Dermis blood vessel endothelial cell (primary cell): Measurements from ENCODE around the gene MYO5A. TPM values are rescaled to one million over a fixed set of nuclear protein-coding genes. Genes with fewer than 3 reads are reported as not detected.
"Not testable (repeated sequence)": the region's sequence is repeated elsewhere in the genome, so short reads cannot be mapped to it uniquely, and the experiment has no call there.

Source experiments
- DNase-seq: peaks from one replicate; pipeline ENCODE4 v3.0.0; 2010
- total RNA-seq: library from RNA; depleted of rRNA; stranded (reverse); fragments of >200 nt; gene quantifications from 2 replicates; pipeline ENCODE4 v1.2.3, GENCODE V29; 2014

MYO5A gene
- total RNA-seq, 1 donor from 2014 or later, result 59.9 TPM

DNA sequence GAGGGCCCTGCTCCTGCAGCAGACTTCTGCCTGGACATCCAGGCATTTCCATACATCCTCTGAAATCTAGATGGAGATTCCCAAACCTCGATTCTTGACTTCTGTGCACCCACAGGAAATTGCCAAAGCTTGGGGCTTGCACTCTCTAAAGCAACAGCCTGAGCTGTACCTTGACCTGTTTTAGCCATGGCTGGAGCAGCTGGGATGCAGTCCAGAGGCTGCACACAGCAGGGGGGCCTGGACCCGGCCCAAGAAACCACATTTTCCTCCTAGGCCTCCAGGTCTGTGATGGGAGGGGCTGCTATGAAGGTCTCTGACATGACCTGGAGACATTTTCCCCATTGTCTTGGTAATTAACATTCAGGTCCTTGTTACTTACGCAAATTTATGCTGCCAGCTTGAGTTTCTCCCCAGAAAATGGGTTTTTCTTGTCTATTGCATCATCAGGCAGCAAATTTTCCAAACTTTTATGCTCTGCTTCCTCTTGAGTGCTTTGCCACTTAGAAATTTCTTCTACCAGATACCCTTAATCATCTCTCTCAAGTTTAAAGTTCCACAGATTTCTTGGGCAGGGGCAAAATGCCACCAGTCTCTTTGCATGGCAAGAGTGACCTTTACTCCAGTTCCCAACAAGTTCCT is 11.8 kb upstream of the MYO5A start:
- DNase-seq, result no peak

GRCh38 chr15:52537459-52537858 is 8.8 kb upstream of the MYO5A start:
- DNase-seq, result no peak

- no peak for DNase-seq
These were observed 3.7 kb upstream of the MYO5A start for GRCh38 chr15:52532427-52532826.

- no peak for DNase-seq
These were observed 1.3 kb upstream of the MYO5A start for GRCh38 chr15:52529940-52530339.

- peak; percentile 28 for DNase-seq
These were observed 753 bp upstream of the MYO5A start for GRCh38 chr15:52529341-52529924.

- DNase-seq, result peak; percentile 63
These were observed 643 bp downstream of the MYO5A start for GRCh38 chr15:52527911-52528563.

DNA sequence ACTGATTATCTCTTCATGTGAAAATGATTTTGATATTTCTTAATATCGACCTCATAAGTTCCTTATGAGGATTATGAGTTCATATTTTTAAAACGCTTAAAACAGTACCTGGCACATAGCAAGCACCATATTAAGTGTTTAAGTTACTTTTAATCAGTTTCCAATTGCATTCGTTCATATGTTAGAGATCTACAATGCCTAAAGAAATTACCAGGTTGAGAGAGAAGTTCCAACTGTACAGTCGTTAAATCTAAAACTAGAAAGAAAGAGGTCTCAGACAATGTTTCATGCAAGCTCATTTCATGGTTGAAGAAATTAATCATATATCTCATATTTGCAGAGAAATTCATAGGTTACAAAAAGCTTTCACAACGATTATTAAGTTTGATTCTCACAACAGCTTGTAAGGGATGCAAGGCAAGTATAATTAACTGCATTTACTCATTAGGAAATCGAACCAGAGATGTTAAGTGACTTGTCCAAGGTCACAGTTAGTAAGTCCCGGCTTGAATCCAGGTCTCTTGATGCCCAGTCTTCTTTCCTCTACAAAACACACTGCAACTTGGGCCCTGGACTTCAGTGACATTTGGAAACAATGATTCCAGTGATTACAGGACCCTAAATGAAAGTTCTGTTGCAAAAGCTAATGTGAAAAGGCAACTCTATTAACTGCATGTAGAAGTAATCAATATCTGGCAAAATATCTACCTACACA is 1.3 kb downstream of the MYO5A start:
- no peak for DNase-seq

DNA sequence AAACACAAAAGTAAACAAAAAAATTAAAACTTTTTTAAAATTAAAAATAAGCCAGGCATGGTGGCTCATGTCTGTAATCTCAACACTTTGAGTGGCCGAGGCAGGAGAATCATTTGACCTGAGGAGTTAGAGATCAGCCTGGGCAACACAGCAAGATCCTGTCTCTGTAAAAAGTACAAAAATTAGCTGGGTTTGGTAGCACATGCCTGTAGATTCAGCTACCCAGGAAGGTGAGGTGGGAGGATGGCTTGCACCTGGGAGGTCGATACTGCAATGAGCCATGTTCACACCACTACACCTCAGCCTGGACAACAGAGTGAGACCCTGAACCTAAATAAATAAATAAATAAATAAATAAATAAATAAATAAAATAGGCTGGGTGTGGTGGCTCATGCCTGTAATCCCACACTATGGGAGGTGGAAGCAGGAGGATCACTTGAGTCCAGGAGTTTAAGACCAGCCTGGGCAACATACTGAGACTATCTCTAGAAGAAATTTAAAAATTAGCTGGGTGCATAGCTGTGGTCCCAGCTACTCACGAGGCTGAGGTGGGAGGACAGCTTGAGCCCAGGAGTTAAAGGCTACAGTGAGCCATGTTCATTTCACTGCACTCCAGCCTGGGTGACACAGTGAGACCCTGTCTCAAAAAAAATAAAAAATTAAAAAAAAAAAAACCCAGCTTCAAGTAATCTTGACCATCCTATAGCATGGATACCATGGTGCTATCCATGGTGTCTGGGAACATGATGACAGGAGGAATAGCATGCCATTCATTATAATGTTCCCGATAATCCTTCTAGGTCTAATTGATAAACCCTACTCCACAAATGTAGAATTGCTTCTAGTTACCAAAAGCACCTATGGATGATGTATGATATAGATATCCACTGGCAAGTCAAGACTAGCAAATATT is 4.2 kb downstream of the MYO5A start:
- DNase-seq, result no peak

- DNase-seq, result no peak
These were observed 5.0 kb downstream of the MYO5A start for GRCh38 chr15:52523647-52524046.

DNA sequence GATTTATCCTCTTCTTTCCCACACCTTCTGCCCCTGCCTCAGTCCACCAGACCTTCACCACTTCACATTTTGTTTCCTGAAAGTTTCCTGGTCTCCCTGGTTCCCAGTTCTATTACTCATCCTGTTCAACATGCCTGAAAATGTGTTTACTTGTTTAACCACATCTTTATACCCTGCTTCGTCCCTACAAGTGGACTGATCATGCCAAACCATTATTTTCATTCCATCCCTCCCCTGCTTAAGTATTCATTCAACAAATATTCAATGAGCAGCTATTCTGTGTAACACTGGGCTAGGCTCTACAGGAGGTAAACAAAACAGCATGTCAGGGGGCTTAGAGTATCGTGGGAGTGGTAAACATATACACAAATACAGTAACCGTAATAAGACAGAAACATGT is 5.5 kb downstream of the MYO5A start:
- peak; percentile 65 for DNase-seq

GRCh38 chr15:52521682-52522081 is 7.0 kb downstream of the MYO5A start:
- no peak for DNase-seq

DNA sequence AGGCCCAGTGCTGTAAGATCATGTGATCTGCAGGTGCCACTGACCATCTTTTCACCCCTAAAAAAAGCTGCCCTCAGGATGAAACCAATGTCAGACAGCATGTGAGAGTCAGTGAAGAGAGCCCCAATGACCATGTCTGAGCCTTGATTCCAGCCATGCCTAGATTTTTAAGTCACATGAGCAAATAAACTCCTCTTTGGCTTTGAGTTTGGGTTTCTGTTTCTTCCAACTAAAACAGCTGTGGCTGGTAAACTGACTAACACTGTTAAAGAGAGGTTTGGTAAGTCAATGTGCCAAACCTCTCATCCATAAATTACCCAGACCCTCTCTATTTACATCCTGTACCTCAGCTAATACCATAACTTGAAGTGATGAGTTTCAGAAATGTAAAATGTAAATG is 8.3 kb downstream of the MYO5A start:
- DNase-seq, result no peak

DNA sequence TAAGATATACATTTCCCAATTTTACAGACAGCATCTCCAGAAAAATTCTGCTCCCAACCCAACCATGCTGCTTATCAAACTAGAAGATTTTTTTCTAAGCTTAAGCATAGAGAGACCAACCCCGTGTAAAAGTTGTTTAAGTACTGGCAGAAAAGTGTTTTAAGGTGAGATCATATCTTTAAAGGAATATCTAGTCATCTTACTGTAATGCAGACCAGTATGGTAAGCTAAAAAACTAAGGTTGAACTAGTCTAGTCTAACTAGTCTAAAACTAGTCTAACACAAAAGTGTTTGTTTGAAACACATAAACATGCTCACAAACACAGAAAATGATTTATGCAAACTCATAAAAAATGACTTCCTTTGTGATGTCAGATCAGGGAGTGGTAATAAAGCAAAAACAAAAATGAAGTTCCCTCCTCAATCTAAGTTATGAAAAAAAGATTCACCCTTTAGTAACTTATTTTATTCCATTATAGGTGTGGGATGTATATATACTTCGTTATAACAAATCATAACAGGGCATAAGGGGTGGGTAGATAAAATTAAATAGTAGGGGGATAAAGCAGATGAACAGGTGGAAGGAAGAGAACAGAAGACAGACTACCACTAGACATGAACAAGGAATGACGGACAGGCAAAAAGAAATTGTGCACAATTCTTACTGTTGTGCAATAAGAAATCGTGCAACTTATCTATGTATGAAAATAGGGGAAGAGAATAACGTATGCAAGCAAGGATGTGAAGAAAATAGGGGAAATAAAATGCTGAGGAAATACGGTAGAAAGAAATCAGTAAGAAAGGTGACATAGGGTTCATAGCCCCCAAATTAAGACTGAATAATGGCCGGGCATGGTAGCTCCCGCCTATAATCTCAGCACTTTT is 10.0 kb downstream of the MYO5A start:
- DNase-seq, result no peak

DNA sequence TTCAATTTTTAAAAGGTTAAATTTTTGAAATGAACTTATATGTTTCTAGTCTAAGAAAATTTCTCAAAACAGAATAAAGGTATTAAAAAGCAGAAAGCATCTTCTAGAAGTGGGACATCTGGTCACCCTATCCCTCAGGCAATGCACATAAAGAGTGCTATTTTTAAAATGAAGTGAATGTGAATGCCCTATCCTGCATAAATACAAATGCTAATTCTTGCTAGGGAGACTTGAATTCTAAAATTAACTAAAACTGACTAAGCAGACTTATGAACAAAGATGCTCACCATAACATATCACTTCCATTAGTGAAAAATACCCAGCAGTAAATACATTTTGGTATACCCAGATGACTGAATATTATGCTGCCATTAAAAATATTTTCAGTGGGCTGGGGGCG is 11.7 kb downstream of the MYO5A start:
- DNase-seq, result no peak

- DNase-seq, result no peak
These were observed 13.3 kb downstream of the MYO5A start for GRCh38 chr15:52515343-52515742.

DNA sequence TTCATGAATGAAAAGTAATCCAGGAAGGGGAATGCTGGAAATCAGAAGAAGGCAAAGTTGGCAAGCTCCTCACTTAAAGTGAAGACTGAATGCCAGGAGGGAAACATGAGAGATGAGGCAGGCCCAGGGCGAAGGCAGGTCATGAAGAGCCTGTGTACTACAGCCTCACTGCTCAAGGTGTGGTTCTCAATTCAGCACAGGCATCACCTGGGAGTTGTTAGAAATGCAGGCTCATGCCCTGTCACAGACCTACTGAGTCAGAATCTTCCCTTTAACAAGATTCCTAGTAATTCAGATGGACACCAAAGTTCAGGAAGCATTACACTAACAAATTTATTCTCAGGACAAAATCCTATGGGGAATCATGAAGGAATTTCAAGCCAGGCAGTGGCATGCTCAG is 14.2 kb downstream of the MYO5A start:
- no peak for DNase-seq

- DNase-seq, result not testable (repeated sequence)
These were observed 15.8 kb downstream of the MYO5A start for GRCh38 chr15:52512869-52513268.

DNA sequence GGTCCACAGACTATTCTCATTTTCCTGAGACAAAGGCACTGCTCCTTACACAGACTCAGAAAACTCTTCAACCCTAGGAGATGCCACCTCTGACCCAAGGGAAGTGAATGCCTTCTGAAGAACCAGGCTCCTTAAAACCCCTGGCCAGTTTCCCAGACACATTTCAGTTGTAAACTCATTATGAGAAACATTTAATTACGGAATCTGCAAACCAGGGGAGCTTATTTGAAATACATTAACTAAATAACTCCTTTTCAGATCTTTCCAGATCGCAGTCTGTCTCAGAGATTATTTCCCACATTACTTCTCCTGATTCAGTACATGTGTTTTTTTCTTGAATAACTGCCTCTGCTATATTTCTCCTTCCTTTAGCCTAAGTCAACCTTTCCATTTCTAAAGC is 17.6 kb downstream of the MYO5A start:
- no peak for DNase-seq

- DNase-seq, result no peak
These were observed 19.0 kb downstream of the MYO5A start for GRCh38 chr15:52509500-52510245.

- no peak for DNase-seq
These were observed 22.1 kb downstream of the MYO5A start for GRCh38 chr15:52506549-52506948.

- no peak for DNase-seq
These were observed 23.5 kb downstream of the MYO5A start for GRCh38 chr15:52505151-52505550.
